NCI-H524 treated with DMSO at 0.1 percent for 48 hours (cell line): Measurements from ENCODE around the gene ERCC5.

Experiments
- DNase-seq: peaks from one replicate; lab custom pipeline; 2025; lab: John Stamatoyannopoulos, UW

The ERCC5 gene

GRCh38 chr13:102845289-102845629, 573 bp upstream of the ERCC5 start:
- no peak for DNase-seq

GRCh38 chr13:102846261-102847015, 606 bp downstream of the ERCC5 start:
- peak; percentile 1 for DNase-seq

GRCh38 chr13:102847272-102848234, 1.7 kb downstream of the ERCC5 start:
- no peak for DNase-seq

GRCh38 chr13:102848956-102849355, 3.1 kb downstream of the ERCC5 start:
- no peak for DNase-seq

GRCh38 chr13:102852556-102852955, 6.7 kb downstream of the ERCC5 start:
- no peak for DNase-seq

GRCh38 chr13:102854675-102855074, 8.8 kb downstream of the ERCC5 start:
- DNase-seq = no peak

GRCh38 chr13:102856557-102856956, 10.7 kb downstream of the ERCC5 start:
- DNase-seq = no peak

GRCh38 chr13:102862624-102863210, 16.9 kb downstream of the ERCC5 start:
- DNase-seq = no peak

GRCh38 chr13:102863590-102863989, 17.8 kb downstream of the ERCC5 start:
- DNase-seq = no peak

GRCh38 chr13:102868366-102868936, 22.6 kb downstream of the ERCC5 start:
- no peak for DNase-seq

- no peak for DNase-seq
Observed at GRCh38 chr13:102869948-102870676, 24.3 kb downstream of the ERCC5 start.

- DNase-seq = no peak
Observed at GRCh38 chr13:102870677-102871415, 25.0 kb downstream of the ERCC5 start.

GRCh38 chr13:102872131-102872530, 26.3 kb downstream of the ERCC5 start:
- no peak for DNase-seq

- DNase-seq = no peak
Observed at GRCh38 chr13:102872531-102872930, 26.7 kb downstream of the ERCC5 start.

GRCh38 chr13:102873653-102874052, 27.8 kb downstream of the ERCC5 start:
- no peak for DNase-seq

- no peak for DNase-seq
Observed at GRCh38 chr13:102875256-102875655, 29.4 kb downstream of the ERCC5 start.

GRCh38 chr13:102877303-102877702, 31.5 kb downstream of the ERCC5 start:
- DNase-seq = no peak

- no peak for DNase-seq
Observed at GRCh38 chr13:102878481-102878880, 32.6 kb downstream of the ERCC5 start.

- DNase-seq = peak; percentile 2
Observed at GRCh38 chr13:102879793-102880499, 34.1 kb downstream of the ERCC5 start.
